ENCODE data around the gene NTNG2. TPM values are rescaled to one million over a fixed set of nuclear protein-coding genes. Genes with fewer than 3 reads are reported as not detected.

Gene NTNG2
- polyA plus RNA-seq, 1 donor from 2014 or later, result 0.43 TPM

- H3K27me3 ChIP-seq (ENCODE audit: insufficient read depth, low read depth, low read length), result peaks cover 37% of the 10 kb centered on the region
- no peaks in the 10 kb centered on the region for H3K79me2 ChIP-seq (replicated peaks; ENCODE audit: insufficient read depth, low read length)
- H3K4me3 ChIP-seq (ENCODE audit: low read length), result no peak overlapping the region
- no peak overlapping the region for H3K27ac ChIP-seq (ENCODE audit: low read length)
- H3K36me3 ChIP-seq (ENCODE audit: insufficient read depth, low read length), result no peaks in the 10 kb centered on the region
- no peaks in the 10 kb centered on the region for H3K9me2 ChIP-seq (ENCODE audit: insufficient read depth, low read length)
- H4K20me1 ChIP-seq (ENCODE audit: insufficient read depth), result no peaks in the 10 kb centered on the region
- H3K9ac ChIP-seq (ENCODE audit: low read length), result no peak overlapping the region
- no peak overlapping the region for H2AFZ ChIP-seq (ENCODE audit: low read depth, low read length)
- no peaks in the 10 kb centered on the region for H3F3A ChIP-seq (ENCODE audit: insufficient read depth, low read length, poor library complexity, severe bottlenecking)
- TF ChIP-seq RAD21 (conservative IDR thresholded peaks at IDR 0.05), result no peak
- TF ChIP-seq EP300 (conservative IDR thresholded peaks at IDR 0.05; ENCODE audit: poor library complexity, severe bottlenecking), result no peak
- no peak for TF ChIP-seq REST (IDR thresholded peaks at IDR 0.05; ENCODE audit: borderline replicate concordance)
- TF ChIP-seq TAF1 (IDR thresholded peaks at IDR 0.05; ENCODE audit: low read depth), result no peak
- no peak for TF ChIP-seq POLR2AphosphoS5 (IDR thresholded peaks at IDR 0.05)
- no peak for TF ChIP-seq MXI1 (conservative IDR thresholded peaks at IDR 0.05; ENCODE audit: poor library complexity, severe bottlenecking)
- no peak for TF ChIP-seq CTCF (IDR thresholded peaks at IDR 0.05; ENCODE audit: poor library complexity, severe bottlenecking)
- TF ChIP-seq SMC3 (conservative IDR thresholded peaks at IDR 0.05; ENCODE audit: poor library complexity), result no peak
- H3K9me3 ChIP-seq (ENCODE audit: low read length), result no peaks in the 10 kb centered on the region
- no peak overlapping the region for H3K4me2 ChIP-seq (ENCODE audit: low read length)
These were observed 77.1 kb downstream of the NTNG2 start for GRCh38 chr9:132238992-132239391.

- no peak for TF ChIP-seq REST (IDR thresholded peaks at IDR 0.05; ENCODE audit: borderline replicate concordance)
- TF ChIP-seq SMC3 (conservative IDR thresholded peaks at IDR 0.05; ENCODE audit: poor library complexity), result no peak
- no peak for TF ChIP-seq RAD21 (conservative IDR thresholded peaks at IDR 0.05)
- TF ChIP-seq EZH2 (IDR thresholded peaks at IDR 0.05; ENCODE audit: borderline replicate concordance, insufficient read depth, low read length, poor library complexity, severe bottlenecking), result no peak
- no peaks in the 10 kb centered on the region for H3K9me3 ChIP-seq (ENCODE audit: low read length)
- no peaks in the 10 kb centered on the region for H3K36me3 ChIP-seq (ENCODE audit: insufficient read depth, low read length)
- H4K20me1 ChIP-seq (ENCODE audit: insufficient read depth), result no peaks in the 10 kb centered on the region
- no peak overlapping the region for H3K9ac ChIP-seq (ENCODE audit: low read length)
- no peak overlapping the region for H2AFZ ChIP-seq (ENCODE audit: low read depth, low read length)
- H3K9me2 ChIP-seq (ENCODE audit: insufficient read depth, low read length), result no peaks in the 10 kb centered on the region
- no peak overlapping the region for H3K4me3 ChIP-seq (ENCODE audit: low read length)
- no peaks in the 10 kb centered on the region for H3F3A ChIP-seq (ENCODE audit: insufficient read depth, low read length, poor library complexity, severe bottlenecking)
- no peak overlapping the region for H3K4me2 ChIP-seq (ENCODE audit: low read length)
- H3K27ac ChIP-seq (ENCODE audit: low read length), result no peak overlapping the region
- no peaks in the 10 kb centered on the region for H3K79me2 ChIP-seq (replicated peaks; ENCODE audit: insufficient read depth, low read length)
- peaks cover 38% of the 10 kb centered on the region for H3K27me3 ChIP-seq (ENCODE audit: insufficient read depth, low read depth, low read length)
These were observed 77.7 kb downstream of the NTNG2 start for GRCh38 chr9:132239518-132239917.

All from neural cell (in vitro differentiated cells).